HG02610 (cell line): Measurements from ENCODE around the gene MRPL23.

Experiments
- ATAC-seq: cut with Tn5 transposase; IDR thresholded peaks from one replicate; pipeline ENCODE4 v1.9.1; 2021; ENCODE audit warnings: mild to moderate bottlenecking, moderate library complexity; ENCODE audit not compliant: unreplicated experiment

The MRPL23 gene

GRCh38 chr11:1946812-1947484 lies at the start of gene MRPL23:
MRPL23 (plus strand) TSS chr11:1947332; CDS start chr11:1947363, 31 bp downstream.
- no peak for ATAC-seq

GRCh38 chr11:1899090-1899489 lies 48.0 kb upstream of the MRPL23 start:
- ATAC-seq = no peak

- no peak for ATAC-seq
These were observed 47.4 kb upstream of the MRPL23 start for GRCh38 chr11:1899686-1900085.

- ATAC-seq = no peak
These were observed 41.0 kb upstream of the MRPL23 start for GRCh38 chr11:1906181-1906580.

- ATAC-seq = no peak
These were observed 40.3 kb upstream of the MRPL23 start for GRCh38 chr11:1906611-1907423.

DNA sequence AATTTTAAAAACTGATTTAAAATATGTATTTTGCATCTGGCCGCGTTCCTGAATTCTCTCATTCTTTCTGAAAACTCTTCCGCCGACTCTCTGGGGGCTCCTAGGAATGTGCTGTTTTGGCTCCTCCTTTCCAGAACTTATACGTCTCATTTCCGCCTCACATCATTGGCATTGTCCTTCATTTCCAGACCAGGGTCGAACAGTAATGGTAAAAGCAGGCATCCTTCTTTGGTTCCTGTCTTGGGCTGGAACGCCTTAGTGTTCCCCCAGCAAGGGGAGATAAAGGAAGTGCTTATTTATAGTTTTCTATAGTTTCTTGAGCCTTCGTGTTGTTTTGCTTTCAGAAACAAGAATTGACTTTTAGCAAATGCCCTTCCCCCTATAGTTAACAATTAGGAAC lies 38.5 kb upstream of the MRPL23 start:
- no peak for ATAC-seq

DNA sequence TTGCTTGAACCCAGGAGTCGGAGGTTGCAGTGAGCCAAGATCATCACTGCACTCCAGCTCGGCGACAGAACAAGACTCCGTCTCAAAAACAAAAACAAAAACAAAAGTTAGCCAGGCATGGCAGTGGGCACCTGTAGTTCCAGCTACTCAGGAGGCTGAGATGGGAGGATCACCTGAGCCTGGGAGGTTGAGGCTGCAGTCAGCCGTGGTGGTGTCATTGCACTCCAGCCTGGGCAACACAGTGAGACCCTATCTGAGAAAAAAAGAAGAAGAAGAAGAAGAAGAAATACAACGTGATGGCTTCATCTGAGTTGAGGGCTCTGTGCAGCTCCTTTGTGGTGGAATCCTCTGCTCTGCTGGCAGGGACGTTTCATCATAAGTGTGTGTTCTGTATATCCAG lies 37.6 kb upstream of the MRPL23 start:
- no peak for ATAC-seq

- ATAC-seq = no peak
These were observed 34.7 kb upstream of the MRPL23 start for GRCh38 chr11:1912289-1912878.

DNA sequence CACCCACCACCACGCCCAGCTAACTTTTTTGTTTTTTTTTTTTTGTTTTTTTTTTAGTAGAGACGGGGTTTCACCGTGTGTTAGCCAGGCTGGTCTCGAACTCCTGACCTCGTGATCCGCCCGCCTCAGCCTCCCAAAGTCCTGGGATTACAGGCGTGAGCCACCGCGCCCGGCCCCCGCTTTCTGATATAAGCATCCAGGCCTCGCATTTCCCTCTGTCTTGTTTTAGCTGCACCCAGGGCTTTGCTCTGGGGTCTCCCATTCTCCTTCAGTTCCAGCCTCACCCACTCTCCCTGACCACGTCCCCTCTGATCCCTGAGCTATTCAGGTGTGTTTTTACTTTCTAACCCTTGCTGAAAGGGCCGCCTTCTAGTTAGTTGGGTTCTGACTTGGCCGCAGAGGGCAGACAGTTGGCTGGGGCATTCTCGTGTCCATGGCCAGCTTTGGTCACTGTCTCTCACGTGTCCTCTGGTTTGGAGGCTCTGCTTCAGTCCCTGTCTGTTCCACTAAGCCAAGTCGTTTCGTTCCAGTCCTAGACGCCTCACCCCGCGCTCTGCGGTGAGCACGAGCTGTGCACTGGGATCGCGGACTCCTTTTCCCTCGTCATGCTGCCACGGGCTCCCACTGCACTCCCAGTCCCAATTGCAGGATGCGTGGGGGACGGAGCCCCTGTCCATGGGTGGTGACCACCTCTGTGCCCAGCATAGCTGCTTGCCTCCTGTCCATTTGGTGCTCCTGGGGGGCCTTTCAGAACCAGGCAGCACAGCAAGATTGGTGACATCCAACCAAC lies 33.7 kb upstream of the MRPL23 start:
- ATAC-seq = no peak

GRCh38 chr11:1915795-1916131 lies 31.4 kb upstream of the MRPL23 start:
- ATAC-seq = no peak

GRCh38 chr11:1916132-1916985 lies 30.8 kb upstream of the MRPL23 start:
- ATAC-seq = no peak

DNA sequence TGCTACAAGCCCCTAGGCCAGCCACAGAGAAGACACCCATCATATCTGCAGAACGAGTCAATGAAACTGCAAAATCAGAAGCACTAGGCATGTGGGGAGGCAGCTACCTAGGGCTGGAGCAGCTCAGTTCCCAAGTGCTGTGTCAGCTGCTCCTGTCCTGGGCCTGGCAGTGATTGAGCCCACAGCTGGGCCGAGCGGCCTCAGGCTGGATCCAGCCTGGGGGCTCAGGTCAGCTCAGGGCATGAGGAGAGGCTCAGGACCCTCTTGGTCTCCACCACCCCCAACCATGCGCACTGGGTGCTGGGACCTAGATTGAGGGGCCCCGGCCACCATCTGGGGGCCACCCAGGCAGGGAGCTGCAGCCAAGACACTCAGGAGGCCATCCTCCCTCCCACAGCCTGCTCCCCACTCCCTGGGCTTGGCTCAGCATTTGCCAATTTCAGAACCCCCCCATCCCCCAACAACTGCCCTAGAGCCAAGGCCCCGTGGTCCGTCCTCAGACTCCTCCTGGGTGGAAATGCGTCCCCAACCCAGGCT lies 30.1 kb upstream of the MRPL23 start:
- no peak for ATAC-seq

DNA sequence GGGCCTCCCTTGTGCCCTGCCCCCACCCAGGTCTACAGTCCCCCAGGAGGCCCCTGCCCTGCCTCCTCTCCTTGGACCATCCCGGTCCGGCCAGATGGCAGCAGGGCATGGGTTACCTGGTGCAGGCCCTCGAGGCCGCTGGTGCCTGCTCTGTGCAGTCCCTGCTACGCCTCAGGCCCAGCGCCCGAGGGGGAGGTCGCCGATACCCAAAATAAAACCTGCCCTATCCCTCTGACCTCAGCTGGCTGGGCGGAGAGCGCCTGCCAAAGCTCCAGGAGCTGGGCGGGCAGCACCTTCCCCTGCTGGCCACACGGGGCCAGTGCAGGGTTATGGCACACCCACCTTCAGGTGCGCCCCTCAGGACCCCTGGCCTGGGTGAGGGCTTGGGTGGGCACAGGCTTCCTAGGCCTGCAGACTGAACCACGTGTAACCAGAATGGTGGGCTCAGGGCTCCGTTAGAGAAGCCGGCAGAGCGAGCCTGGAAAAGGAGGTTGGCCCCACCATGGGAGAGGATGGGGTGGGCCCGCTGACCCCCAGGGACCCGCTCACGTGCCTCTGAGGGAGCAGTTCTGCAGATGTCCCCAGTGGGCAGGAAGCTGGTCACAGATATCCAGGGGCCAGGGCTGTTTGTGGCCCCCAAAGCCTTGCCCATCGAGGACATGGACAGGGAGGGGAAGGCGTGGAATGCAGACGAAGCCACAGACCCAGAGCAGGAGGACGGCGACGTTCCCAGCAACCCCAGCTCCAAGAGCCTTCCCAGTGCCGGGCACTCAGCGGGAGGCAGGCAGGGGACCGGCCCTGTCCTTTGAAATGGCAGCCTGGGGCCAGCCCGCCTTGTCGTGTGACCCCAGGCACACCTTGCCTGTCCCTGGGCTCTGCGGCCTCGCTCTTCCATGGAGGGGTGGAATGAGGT lies 29.4 kb upstream of the MRPL23 start:
- ATAC-seq = no peak

DNA sequence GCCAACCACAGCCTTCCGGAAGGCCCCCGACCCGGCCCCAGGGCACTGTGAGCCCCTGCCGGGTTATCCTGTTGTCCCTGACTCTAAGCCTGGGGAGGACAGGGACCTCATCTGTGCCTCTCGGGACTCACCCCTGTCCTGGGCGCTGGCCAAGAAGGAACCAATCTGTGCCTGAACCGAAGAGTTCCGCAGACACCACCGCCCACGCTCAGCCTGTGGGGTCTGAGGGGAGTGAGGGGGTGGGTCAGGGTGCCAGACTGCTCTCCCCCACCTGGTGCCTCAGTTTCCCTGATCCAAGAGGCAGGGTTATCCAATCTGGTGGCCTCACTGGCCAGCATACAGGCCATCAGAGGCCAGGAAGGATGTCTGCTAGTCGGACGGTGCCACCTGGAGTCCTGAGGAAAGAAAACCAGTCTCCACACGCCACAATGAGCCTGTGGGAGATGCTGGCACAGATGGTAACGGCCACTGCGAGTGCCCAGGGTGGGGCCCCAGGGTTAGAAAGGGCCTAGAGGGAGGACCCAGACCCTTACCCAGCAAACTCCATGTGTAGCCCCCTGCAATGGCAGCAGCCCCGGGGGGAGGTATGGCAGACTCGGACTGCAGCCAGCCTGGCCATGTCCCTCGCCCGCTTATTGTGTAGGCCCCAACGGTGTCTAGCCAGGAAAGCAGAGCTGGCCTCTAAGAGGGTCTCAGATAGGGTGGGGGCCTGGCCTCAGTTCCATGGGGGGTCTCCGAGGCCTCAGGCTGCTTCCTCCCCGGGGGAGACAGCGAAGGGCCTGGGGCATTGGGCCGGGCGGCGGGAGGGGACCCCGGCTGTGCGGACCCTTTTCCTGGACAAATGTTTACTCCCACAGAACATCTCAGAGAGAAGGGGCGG lies 28.5 kb upstream of the MRPL23 start:
- ATAC-seq = no peak

DNA sequence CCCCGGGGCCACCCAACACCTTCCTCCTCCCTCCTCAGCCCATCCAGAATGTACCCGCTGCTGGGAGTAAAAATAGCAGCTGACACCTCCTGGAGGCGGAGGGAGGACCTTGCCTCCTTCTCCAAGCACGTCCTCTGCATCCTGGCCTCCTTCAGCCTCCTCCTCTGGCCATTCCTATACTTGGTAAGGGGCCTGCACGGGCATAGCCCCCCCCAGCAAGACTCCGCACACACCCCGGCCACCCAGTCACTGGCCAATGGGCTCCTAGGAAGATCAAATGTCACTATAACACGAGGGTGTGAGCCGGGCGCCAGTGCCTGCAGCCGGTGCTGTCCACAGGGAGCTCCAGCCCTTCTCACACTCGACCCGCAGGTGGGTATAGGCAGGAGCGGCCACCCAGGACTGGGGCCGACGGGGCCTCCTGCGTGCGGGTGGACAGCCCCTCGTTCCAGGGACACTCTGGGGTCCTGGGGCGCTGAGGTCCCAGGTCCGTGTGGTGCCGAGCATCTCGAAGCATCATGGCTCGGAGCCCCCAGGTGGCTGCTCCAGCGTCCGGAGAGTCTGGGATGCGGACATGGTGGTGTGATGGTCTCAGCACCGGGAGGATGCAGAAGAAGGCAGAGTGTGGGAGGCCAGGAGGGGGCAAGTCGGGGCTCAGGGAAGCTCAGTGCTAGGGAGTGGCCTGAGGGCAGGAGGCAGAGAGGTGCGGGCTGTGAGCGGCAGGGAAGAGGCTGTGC lies 27.6 kb upstream of the MRPL23 start, which contains the start of gene TNNT3:
TSS of gene TNNT3 (plus strand) at position 313 of the 737 bp plus-strand sequence. CDS start 3,172 bp downstream, outside the sequence.
- ATAC-seq = no peak

DNA sequence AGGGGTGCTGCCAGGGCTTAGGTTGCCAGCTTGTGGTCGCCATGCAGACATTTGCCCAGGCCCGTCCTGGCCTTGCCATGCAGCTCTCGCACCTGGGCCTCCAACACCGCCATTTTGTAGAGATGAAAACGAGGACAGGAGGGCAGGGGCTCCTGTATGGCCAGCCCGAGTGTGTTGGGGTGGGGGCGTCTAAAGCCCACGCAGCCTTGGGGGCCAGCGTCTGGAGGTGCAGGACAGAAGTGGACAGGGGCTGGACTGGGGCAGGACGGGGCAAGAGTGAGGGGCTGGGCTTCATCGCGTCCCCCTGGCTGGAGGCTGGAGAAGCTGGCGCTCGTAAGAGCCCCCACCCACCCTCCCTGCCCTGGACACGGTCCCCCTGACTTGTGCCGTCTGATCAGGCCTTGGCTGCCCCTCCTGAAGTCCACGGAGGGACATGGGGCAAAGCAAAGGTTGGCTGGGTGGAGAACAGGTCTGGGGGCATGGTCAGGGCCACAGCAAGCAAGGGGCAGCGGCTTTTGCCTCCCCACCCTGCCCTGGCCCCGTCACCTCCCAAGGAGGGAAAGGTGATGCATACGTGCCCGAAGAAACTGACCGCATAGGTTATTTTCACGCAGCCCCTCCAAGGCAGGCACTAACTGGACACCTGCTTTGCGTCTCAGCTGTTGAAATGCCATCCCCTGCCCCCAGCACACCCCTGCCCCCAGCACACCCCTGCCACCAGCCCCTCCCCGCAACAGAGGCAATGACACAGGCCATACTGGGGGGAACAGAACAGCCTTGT lies 26.8 kb upstream of the MRPL23 start:
- no peak for ATAC-seq
